ENCODE data around the gene OSER1. TPM values are rescaled to one million over a fixed set of nuclear protein-coding genes. Genes with fewer than 3 reads are reported as not detected.

OSER1 gene
- polyA plus RNA-seq, 1 experiment = 50.2 TPM

DNA sequence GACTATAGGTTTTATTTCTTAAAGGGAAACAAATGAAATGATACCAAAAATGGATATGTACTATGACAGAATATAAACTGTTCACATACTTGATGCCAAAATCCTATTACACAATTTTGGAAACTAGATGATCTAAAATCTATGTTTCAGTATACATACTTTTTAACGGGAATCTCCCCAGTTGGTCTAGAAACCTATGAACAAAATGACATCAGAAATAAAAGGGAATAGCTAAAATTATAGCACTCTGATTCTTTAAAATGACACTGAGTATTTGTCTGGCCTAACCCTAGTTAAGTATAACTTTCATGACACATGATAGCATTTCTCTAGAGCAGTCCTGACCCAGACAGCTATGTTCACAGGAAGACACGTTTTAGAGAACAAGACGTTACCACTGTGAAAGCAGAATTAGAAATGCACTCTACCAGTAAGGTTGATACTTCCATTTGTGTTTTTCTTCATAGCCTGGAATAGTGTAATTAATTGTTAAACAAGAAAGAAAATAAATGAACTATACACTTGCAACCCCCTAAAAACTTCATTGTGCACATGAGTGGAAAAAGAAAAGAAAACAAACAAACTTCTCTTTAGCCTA is 3.3 kb downstream of the OSER1 start:
- ChIA-PET POLR2A (no interaction called here), CTCF (interaction anchor here (0.6 to 1.6 kb wide), 3 partner anchors 17 to 90 kb away, joined by 3 to 4 read pairs (median 3); no protein-coding TSS in a partner anchor)
- TF ChIP-seq, protein P1, sequence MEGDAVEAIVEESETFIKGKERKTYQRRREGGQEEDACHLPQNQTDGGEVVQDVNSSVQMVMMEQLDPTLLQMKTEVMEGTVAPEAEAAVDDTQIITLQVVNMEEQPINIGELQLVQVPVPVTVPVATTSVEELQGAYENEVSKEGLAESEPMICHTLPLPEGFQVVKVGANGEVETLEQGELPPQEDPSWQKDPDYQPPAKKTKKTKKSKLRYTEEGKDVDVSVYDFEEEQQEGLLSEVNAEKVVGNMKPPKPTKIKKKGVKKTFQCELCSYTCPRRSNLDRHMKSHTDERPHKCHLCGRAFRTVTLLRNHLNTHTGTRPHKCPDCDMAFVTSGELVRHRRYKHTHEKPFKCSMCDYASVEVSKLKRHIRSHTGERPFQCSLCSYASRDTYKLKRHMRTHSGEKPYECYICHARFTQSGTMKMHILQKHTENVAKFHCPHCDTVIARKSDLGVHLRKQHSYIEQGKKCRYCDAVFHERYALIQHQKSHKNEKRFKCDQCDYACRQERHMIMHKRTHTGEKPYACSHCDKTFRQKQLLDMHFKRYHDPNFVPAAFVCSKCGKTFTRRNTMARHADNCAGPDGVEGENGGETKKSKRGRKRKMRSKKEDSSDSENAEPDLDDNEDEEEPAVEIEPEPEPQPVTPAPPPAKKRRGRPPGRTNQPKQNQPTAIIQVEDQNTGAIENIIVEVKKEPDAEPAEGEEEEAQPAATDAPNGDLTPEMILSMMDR (IDR thresholded peaks at IDR 0.05; ENCODE audit: insufficient read depth, low read depth, low read length) = no peak
- peaks cover 4% of the 10 kb centered on the region; the same call in 1 of the 2 replicates for H3K36me3 ChIP-seq (ENCODE audit: control insufficient read depth, insufficient read depth, low read length)
- no peak overlapping the region for H3K4me3 ChIP-seq (ENCODE audit: low read depth, low read length)
- DNase-seq (ENCODE audit: low read depth) = no peak
- no peaks in the 10 kb centered on the region for H3K27me3 ChIP-seq (ENCODE audit: control insufficient read depth, insufficient read depth, low read length)

DNA sequence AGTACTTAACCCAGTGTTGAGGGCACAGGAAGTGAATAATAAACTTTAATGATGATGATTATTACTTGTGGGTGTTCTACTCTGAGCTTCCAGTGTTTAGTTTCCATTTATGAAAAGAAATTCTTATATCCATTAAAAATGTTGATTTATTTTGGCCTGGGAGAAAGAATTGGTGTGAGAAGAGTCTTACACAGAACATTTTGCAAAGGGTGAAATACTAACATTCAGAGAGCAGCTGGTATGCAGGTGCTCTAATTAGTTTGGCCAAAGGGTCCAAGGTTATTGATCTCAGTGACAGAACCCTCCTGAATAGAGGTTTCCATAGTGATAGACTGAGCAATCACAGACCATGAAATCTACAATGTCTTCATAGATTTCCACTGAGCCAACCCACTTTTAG is 4.4 kb downstream of the OSER1 start:
- ChIA-PET POLR2A (no interaction called here), CTCF (interaction anchor here (1.6 to 1.8 kb wide), 2 partner anchors 10 to 89 kb away, joined by 4 read pairs; no protein-coding TSS in a partner anchor)

GRCh38 chr20:44204832-44205215 is 5.7 kb downstream of the OSER1 start:
- POLR2A ChIA-PET = no interaction called here
- Histone ChIP-seq H3K27me3 (ENCODE audit: control insufficient read depth, insufficient read depth, low read length) (no peaks in the 10 kb centered on the region), H3K36me3 (ENCODE audit: control insufficient read depth, insufficient read depth, low read length) (peaks cover 7% of the 10 kb centered on the region), H3K4me3 (ENCODE audit: low read depth, low read length) (no peak overlapping the region)
- CTCF ChIA-PET = interaction anchor here (1.1 to 1.8 kb wide), 4 partner anchors 9 to 88 kb away, joined by 4 to 6 read pairs (median 4); no protein-coding TSS in a partner anchor
- no peak for DNase-seq (ENCODE audit: low read depth)
- TF ChIP-seq, protein P1 (IDR thresholded peaks at IDR 0.05; ENCODE audit: insufficient read depth, low read depth, low read length) = no peak

More for the DNA sequence above, 4.4 kb downstream of the OSER1 start:
- Histone ChIP-seq H3K27me3 (ENCODE audit: control insufficient read depth, insufficient read depth, low read length) (no peaks in the 10 kb centered on the region), H3K4me3 (ENCODE audit: low read depth, low read length) (no peak overlapping the region), H3K36me3 (ENCODE audit: control insufficient read depth, insufficient read depth, low read length) (peaks cover 5% of the 10 kb centered on the region)
- DNase-seq (ENCODE audit: low read depth) = no peak
- TF ChIP-seq, protein P1 (IDR thresholded peaks at IDR 0.05; ENCODE audit: insufficient read depth, low read depth, low read length) = no peak

- Histone ChIP-seq H3K4me3 (ENCODE audit: low read depth, low read length) (no peak overlapping the region), H3K27me3 (ENCODE audit: control insufficient read depth, insufficient read depth, low read length) (no peaks in the 10 kb centered on the region), H3K36me3 (ENCODE audit: control insufficient read depth, insufficient read depth, low read length) (peaks cover 9% of the 10 kb centered on the region)
- CTCF ChIA-PET = interaction anchor here (1.1 to 1.4 kb wide), 3 partner anchors 10 to 88 kb away, joined by 4 to 6 read pairs (median 5); no protein-coding TSS in a partner anchor
- DNase-seq (ENCODE audit: low read depth) = peak; percentile 85
- TF ChIP-seq, protein P1 (IDR thresholded peaks at IDR 0.05; ENCODE audit: insufficient read depth, low read depth, low read length) = no peak
- POLR2A ChIA-PET = no interaction called here
These were observed 6.3 kb downstream of the OSER1 start for GRCh38 chr20:44204156-44204831.

DNA sequence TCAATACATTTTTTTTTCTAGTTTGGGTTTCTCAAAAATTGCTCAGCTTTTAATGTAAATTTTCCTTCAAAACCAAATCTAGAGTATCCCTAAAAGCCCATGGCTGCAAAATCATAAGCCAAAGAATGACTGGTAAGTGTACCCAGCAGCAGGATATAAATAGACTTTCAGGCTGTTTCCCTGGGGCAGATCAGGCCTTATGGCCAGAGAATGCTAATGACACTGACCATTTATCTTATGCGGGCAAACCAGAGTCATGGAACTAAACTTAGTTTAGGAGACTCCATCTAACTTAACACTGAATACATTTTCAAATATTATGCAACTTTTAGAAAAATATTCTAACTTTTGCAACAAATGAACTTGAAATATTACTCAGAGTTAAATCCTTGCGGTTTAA is 7.4 kb downstream of the OSER1 start:
- POLR2A ChIA-PET = no interaction called here
- CTCF ChIA-PET = interaction anchor here (0.9 to 1.0 kb wide), 2 partner anchors 13 to 87 kb away, joined by 3 read pairs; no protein-coding TSS in a partner anchor

More for the DNA sequence above, 7.4 kb downstream of the OSER1 start:
- no peaks in the 10 kb centered on the region for H3K27me3 ChIP-seq (ENCODE audit: control insufficient read depth, insufficient read depth, low read length)
- no peak overlapping the region for H3K4me3 ChIP-seq (ENCODE audit: low read depth, low read length)
- TF ChIP-seq, protein P1 (IDR thresholded peaks at IDR 0.05; ENCODE audit: insufficient read depth, low read depth, low read length) = no peak
- no peak for DNase-seq (ENCODE audit: low read depth)
- peaks cover 9% of the 10 kb centered on the region for H3K36me3 ChIP-seq (ENCODE audit: control insufficient read depth, insufficient read depth, low read length)
